Measurements from ENCODE around the gene PHACTR2.

DNA sequence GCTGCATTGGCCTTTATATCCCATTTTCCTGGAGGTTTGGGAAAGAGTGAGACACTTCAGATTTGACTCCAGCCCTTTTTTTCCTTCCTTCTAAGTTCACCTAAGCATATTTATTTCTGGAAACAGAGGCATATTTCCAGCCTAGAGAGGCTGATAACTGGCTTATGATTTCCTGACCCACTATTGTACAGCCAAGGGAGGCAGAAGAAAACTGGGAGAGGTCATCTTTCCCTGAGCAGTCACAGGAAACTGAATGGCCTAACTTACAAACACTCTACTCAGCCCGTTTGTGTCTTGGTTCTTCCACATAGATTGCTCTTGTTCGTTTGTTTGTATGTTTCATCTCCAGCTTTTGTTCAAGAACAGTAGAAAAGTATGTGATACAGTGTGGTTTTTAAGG is 101.2 kb downstream of the PHACTR2 start:
- no peak for TF ChIP-seq POLR2AphosphoS5 (IDR thresholded peaks at IDR 0.05; ENCODE audit: low read depth, low read length)
- TF ChIP-seq POLR2A (IDR thresholded peaks at IDR 0.05; ENCODE audit: low read depth, low read length) = no peak
- no peak for TF ChIP-seq TAF1 (IDR thresholded peaks at IDR 0.05; ENCODE audit: low read depth, low read length)
- no peak for TF ChIP-seq POU2F2 (IDR thresholded peaks at IDR 0.05; ENCODE audit: low read depth, low read length)
